Measurements from ENCODE around the gene SCN2A.

DNA sequence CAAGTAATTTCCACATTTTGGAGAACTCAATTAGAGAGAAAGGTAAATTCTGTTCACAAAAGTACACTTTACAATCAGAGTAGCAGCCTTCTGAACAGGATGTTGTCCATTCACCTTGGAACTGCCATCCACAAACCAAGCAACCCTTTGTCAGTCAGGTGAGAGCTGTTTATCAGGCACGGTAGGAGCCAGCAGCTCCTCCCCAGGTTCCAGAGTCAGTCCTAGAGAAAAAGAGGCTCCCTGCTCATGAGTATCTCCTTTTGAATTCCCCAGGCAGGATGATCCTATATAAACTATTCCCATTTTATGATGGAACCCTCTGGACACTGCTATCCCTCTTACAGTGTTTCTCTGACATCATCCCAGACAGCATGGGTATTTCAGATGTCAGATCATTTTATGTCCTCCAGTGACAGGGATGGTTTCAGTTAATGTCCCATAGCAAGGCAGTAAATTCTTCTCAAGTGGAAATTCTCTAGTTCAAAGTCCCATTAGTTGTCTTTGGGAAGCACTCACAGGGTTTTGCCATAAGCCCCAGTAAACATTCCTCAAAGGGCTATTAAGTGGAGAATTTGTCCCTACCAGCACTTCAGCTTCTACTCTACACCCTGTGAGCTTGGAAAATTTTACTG is 195.8 kb downstream of the SCN2A start:
- TF ChIP-seq, protein P1, sequence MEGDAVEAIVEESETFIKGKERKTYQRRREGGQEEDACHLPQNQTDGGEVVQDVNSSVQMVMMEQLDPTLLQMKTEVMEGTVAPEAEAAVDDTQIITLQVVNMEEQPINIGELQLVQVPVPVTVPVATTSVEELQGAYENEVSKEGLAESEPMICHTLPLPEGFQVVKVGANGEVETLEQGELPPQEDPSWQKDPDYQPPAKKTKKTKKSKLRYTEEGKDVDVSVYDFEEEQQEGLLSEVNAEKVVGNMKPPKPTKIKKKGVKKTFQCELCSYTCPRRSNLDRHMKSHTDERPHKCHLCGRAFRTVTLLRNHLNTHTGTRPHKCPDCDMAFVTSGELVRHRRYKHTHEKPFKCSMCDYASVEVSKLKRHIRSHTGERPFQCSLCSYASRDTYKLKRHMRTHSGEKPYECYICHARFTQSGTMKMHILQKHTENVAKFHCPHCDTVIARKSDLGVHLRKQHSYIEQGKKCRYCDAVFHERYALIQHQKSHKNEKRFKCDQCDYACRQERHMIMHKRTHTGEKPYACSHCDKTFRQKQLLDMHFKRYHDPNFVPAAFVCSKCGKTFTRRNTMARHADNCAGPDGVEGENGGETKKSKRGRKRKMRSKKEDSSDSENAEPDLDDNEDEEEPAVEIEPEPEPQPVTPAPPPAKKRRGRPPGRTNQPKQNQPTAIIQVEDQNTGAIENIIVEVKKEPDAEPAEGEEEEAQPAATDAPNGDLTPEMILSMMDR (conservative IDR thresholded peaks at IDR 0.05; ENCODE audit: low read depth, low read length) = no peak
- no peak for TF ChIP-seq EZH2 (IDR thresholded peaks at IDR 0.05; ENCODE audit: low read length, unreplicated experiment)
